GM18508 (cell line): ENCODE measurements around the gene KCP.

Source experiments
- ATAC-seq: cut with Tn5 transposase; IDR thresholded peaks from one replicate; pipeline ENCODE4 v1.9.1; 2021; ENCODE audit warnings: moderate number of reproducible peaks; ENCODE audit not compliant: insufficient read depth, unreplicated experiment

The KCP gene

GRCh38 chr7:128908750-128909624 is 1.5 kb downstream of the KCP start:
- no peak for ATAC-seq

- ATAC-seq = no peak
These were observed 3.5 kb downstream of the KCP start for GRCh38 chr7:128906766-128907559.

GRCh38 chr7:128906001-128906765 is 4.3 kb downstream of the KCP start:
- ATAC-seq = no peak

- no peak for ATAC-seq
These were observed 5.9 kb downstream of the KCP start for GRCh38 chr7:128904381-128905197.

GRCh38 chr7:128903621-128904361 is 6.7 kb downstream of the KCP start:
- ATAC-seq = no peak

- no peak for ATAC-seq
These were observed 7.5 kb downstream of the KCP start for GRCh38 chr7:128902761-128903585.

- no peak for ATAC-seq
These were observed 10.3 kb downstream of the KCP start for GRCh38 chr7:128900237-128900636.

GRCh38 chr7:128899392-128899791 is 11.1 kb downstream of the KCP start:
- no peak for ATAC-seq

- no peak for ATAC-seq
These were observed 15.2 kb downstream of the KCP start for GRCh38 chr7:128895320-128895719.

GRCh38 chr7:128894101-128894440 is 16.4 kb downstream of the KCP start:
- ATAC-seq = no peak

GRCh38 chr7:128893251-128894100 is 17.0 kb downstream of the KCP start:
- ATAC-seq = no peak

GRCh38 chr7:128892521-128893250 is 17.8 kb downstream of the KCP start:
- ATAC-seq = no peak

- no peak for ATAC-seq
These were observed 18.6 kb downstream of the KCP start for GRCh38 chr7:128891942-128892269.

- ATAC-seq = no peak
These were observed 19.2 kb downstream of the KCP start for GRCh38 chr7:128891110-128891941.

- no peak for ATAC-seq
These were observed 20.0 kb downstream of the KCP start for GRCh38 chr7:128890306-128891109.
